Karpas-422 (cell line): ENCODE results near the gene FABP7. TPM values are rescaled to one million over a fixed set of nuclear protein-coding genes. Genes with fewer than 3 reads are reported as not detected.
A peak's percentile ranks its signal among the peaks of the same experiment; 100 is the strongest.

Experiments
- DNase-seq: peaks from one replicate; pipeline ENCODE4 v3.0.0-alpha.2; 2015
- H2AFZ ChIP-seq: fragments of 200-600 bp; sonication (generic); 2 replicates; pipeline ENCODE4 v1.6.1; 2014; ENCODE audit warnings: antibody characterized with exemption, low read length, mixed read lengths
- H3K27ac ChIP-seq: fragments of 200-600 bp; sonication (generic); 2 replicates; pipeline ENCODE4 v1.5.1; 2014; ENCODE audit warnings: mild to moderate bottlenecking, low read length, moderate library complexity
- H3K27me3 ChIP-seq: fragments of 200-600 bp; sonication (generic); 2 replicates; pipeline ENCODE4 v1.6.1; 2014; ENCODE audit warnings: low read length, mixed read lengths
- H3K36me3 ChIP-seq: fragments of 200-600 bp; sonication (generic); 2 replicates; pipeline ENCODE4 v1.6.1; 2014; ENCODE audit warnings: low read length, mixed read lengths; ENCODE audit not compliant: insufficient read depth
- H3K4me1 ChIP-seq: fragments of 200-600 bp; sonication (generic); 2 replicates; pipeline ENCODE4 v1.6.1; 2014; ENCODE audit warnings: mild to moderate bottlenecking, low read length, mixed read lengths
- H3K4me2 ChIP-seq: fragments of 200-600 bp; sonication (generic); 2 replicates; pipeline ENCODE4 v1.6.1; 2014; ENCODE audit warnings: low read length, low read depth, mild to moderate bottlenecking; ENCODE audit not compliant: poor library complexity, severe bottlenecking
- H3K4me3 ChIP-seq: fragments of 200-600 bp; sonication (generic); 2 replicates; pipeline ENCODE4 v1.5.1; 2014; ENCODE audit warnings: mild to moderate bottlenecking, antibody characterized with exemption, low read length, mixed read lengths
- H3K79me2 ChIP-seq: fragments of 200-600 bp; sonication (generic); 2 replicates; pipeline ENCODE4 v1.6.1; 2014; ENCODE audit warnings: mild to moderate bottlenecking, low read length, mixed read lengths
- H3K9ac ChIP-seq: fragments of 200-600 bp; sonication (generic); 2 replicates; pipeline ENCODE4 v1.6.0; 2014; ENCODE audit warnings: low read length
- H3K9me2 ChIP-seq: fragments of 200-600 bp; sonication (generic), shearing (Covaris generic); replicated peaks from 2 replicates; pipeline ENCODE4 v1.6.0; 2014; ENCODE audit warnings: mild to moderate bottlenecking, low read length, moderate library complexity; ENCODE audit not compliant: insufficient read depth
- H3K9me3 ChIP-seq: fragments of 300-700, 200-600 bp; sonication (generic); 2 replicates; pipeline ENCODE4 v1.6.1; 2014; ENCODE audit warnings: low read length, mixed read lengths
- H4K20me1 ChIP-seq: fragments of 200-600 bp; sonication (generic); 2 replicates; pipeline ENCODE4 v1.6.1; 2014; ENCODE audit warnings: mild to moderate bottlenecking, antibody characterized with exemption, low read length, low read depth; ENCODE audit not compliant: insufficient read depth
- total RNA-seq: library from RNA; depleted of rRNA; stranded (reverse); fragments of >200 nt; shearing (Covaris generic); gene quantifications from 2 replicates; pipeline ENCODE4 v1.2.3, GENCODE V29; 2014; ENCODE audit warnings: low replicate concordance

FABP7 gene
- total RNA-seq, 1 experiment from 2014 or later = not detected

DNA sequence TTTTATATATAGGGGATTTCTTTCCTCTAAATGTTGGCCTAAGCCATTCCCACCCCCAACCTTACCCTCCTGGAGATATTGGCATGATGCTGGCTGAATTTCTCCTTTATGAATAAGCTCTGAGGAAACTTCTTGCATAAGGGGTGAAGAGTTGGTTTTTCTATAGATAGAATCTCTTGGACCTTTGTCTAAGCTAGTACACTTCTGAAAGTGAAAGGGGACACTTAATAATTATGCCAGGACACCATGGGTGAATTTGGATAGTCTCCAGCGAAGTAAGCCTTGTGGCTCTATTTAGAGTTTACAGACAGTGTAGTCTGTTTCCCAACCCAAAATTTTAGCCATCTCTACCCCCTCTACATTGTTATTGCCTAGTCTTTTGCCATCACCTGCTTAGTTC lies 27.1 kb upstream of the FABP7 start:
- DNase-seq = no peak
- H3K27me3 ChIP-seq = no peaks in the 10 kb centered on the region
- no peak overlapping the region for H3K27ac ChIP-seq
- H3K4me2 ChIP-seq = no peak overlapping the region
- H3K9ac ChIP-seq = no peak overlapping the region
- H3K9me3 ChIP-seq = no peaks in the 10 kb centered on the region
- H3K36me3 ChIP-seq = no peaks in the 10 kb centered on the region
- H3K4me3 ChIP-seq = no peak overlapping the region
- H3K9me2 ChIP-seq = no peaks in the 10 kb centered on the region
- H3K4me1 ChIP-seq = peaks cover 10% of the 10 kb centered on the region
- no peaks in the 10 kb centered on the region for H3K79me2 ChIP-seq
- H2AFZ ChIP-seq = no peak overlapping the region
- no peaks in the 10 kb centered on the region for H4K20me1 ChIP-seq

DNA sequence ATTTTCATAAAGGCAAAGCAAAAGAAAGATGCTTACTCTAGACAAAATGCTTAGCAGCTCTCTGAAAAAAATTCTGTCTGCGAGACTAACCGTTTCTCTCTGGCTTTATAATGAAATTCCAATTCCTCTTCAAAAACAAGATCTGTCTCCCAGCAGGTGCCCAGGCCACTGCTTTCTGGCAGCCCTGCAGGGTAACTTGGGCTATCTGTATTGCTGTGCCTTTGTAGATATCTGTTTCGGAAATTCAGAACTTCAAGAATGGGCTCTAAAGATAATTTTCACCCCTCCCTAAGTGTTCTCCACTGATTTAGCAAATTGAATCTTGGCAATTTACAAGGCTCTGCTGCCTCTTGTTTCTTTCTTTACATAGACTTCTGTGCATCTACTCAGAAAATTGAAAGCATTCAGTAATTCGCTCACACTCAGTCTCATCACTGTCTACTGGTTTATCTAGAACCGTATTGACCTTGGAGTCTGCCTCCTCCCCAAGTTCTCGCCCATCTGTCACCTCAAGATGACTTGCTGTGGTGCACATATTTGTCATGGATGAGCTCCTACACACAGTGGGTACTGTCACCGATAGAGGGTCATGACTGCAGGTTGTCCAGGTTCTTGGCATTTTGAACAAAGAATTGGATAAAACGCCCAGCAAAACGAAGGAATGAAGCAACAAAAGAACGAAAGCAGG lies 26.4 kb upstream of the FABP7 start:
- Histone ChIP-seq H3K9ac (no peak overlapping the region), H3K27ac (no peak overlapping the region), H3K9me3 (no peaks in the 10 kb centered on the region), H4K20me1 (no peaks in the 10 kb centered on the region), H3K4me2 (peak overlapping the region; percentile 35), H3K79me2 (no peaks in the 10 kb centered on the region), H3K4me3 (peak overlapping the region; percentile 30; the same call in 1 of the 2 replicates), H3K9me2 (no peaks in the 10 kb centered on the region), H2AFZ (peak overlapping the region; percentile 73; the same call in 1 of the 2 replicates), H3K4me1 (peaks cover 10% of the 10 kb centered on the region), H3K27me3 (no peaks in the 10 kb centered on the region), H3K36me3 (no peaks in the 10 kb centered on the region)
- no peak for DNase-seq

DNA sequence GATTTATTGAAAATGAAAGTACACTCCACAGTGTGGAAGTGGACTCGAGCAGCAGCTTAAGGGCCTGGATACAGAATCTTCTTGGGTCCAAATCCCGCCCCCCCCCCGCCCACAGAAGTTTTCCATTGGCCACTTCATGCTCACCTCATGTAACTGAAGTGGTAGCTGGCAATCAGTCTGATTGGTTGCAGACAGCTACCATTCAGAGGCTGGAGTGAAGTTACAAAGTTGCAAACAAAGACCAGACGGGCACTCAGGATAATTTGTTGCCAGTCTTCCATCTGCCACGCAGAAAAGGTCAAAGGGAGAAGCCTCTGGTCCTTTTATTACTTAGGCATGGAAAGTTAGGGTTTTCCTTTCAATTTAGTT lies 25.8 kb upstream of the FABP7 start:
- Histone ChIP-seq H3K4me3 (no peak overlapping the region), H3K27ac (no peak overlapping the region), H3K9me2 (no peaks in the 10 kb centered on the region), H3K27me3 (no peaks in the 10 kb centered on the region), H3K9ac (no peak overlapping the region), H4K20me1 (no peaks in the 10 kb centered on the region), H3K9me3 (no peaks in the 10 kb centered on the region), H3K79me2 (no peaks in the 10 kb centered on the region), H2AFZ (no peak overlapping the region), H3K4me1 (peaks cover 10% of the 10 kb centered on the region), H3K4me2 (peak overlapping the region; percentile 35), H3K36me3 (no peaks in the 10 kb centered on the region)
- no peak for DNase-seq

DNA sequence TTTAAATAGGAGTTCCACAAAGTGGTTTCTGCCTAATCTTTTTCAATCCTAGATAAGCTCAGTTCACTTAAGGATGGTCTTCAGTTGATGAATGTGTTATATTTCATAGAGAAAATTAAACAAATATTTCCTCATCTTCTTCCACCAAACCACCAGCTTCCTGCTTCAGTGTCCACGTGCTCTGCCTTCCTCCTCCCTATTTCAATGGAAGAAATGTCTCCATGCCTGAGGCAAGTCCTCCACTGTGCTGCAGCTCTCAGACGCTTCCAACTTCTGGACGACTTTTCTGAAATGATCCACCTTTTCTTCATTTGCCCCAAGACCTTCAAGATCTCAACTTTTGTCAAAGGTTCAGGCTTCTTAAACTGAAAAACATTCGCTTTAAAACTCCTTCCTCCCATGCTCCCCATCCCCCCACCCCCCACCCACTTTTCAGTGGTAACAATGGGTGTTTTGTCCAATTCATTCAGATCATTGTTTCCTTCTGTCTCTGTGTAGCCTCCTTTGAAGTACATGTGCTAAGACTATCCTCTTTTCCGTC lies 25.3 kb upstream of the FABP7 start:
- Histone ChIP-seq H4K20me1 (no peaks in the 10 kb centered on the region), H3K27me3 (no peaks in the 10 kb centered on the region), H3K36me3 (no peaks in the 10 kb centered on the region), H3K4me3 (no peak overlapping the region), H3K4me2 (no peak overlapping the region), H3K9ac (no peak overlapping the region), H3K9me3 (no peaks in the 10 kb centered on the region), H3K79me2 (no peaks in the 10 kb centered on the region), H3K4me1 (peaks cover 10% of the 10 kb centered on the region), H3K27ac (no peak overlapping the region), H2AFZ (no peak overlapping the region), H3K9me2 (no peaks in the 10 kb centered on the region)
- no peak for DNase-seq

DNA sequence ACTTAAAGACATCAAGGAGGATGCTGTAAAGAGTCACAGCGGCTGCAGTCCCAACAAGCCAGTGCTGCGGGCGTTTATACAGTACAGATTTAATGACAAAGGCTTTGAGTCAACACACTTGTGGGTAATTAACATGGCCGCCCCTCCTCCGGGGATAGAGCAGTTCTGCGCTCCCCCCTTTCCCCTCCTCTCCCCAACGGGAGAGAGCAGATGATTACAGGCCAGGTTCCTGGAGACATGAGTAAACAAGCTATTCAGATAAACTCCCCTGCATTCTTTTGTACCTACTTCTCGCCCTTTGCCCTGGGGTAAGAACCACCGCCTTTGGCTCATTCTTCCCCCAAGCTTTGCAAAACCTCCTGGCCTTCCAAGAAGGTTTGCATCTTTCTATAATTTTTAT lies 23.6 kb upstream of the FABP7 start:
- Histone ChIP-seq H3K27ac (no peak overlapping the region), H2AFZ (no peak overlapping the region), H3K4me1 (peaks cover 10% of the 10 kb centered on the region)

DNA sequence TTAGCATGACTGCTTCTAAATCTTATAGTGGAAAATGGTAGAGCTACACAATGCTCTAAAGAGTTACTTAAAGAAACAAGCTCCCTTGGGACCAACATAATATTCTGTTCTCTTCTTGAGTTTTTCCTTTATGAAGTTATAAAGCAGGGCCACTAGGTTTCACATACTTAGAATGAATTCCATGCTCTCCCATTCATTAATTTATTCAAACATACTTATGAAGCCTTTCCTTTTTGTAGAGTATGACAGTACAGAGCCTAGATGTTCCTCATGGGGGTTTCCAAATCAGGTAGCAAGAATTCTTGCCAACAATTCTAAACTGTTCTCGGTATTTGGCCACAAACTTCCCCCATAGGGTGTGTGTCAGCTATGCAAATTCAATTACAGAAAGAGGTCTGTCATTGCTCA lies 20.6 kb upstream of the FABP7 start:
- no peaks in the 10 kb centered on the region for H3K27me3 ChIP-seq
- H3K36me3 ChIP-seq = no peaks in the 10 kb centered on the region
- DNase-seq = no peak
- no peak overlapping the region for H3K4me3 ChIP-seq
- no peak overlapping the region for H2AFZ ChIP-seq
- H3K4me1 ChIP-seq = no peaks in the 10 kb centered on the region
- no peaks in the 10 kb centered on the region for H3K9me3 ChIP-seq
- H3K9me2 ChIP-seq = no peaks in the 10 kb centered on the region
- H4K20me1 ChIP-seq = no peaks in the 10 kb centered on the region
- no peak overlapping the region for H3K4me2 ChIP-seq
- H3K27ac ChIP-seq = no peak overlapping the region
- no peaks in the 10 kb centered on the region for H3K79me2 ChIP-seq
- H3K9ac ChIP-seq = no peak overlapping the region

More for the DNA sequence above, 23.6 kb upstream of the FABP7 start:
- DNase-seq = no peak
- Histone ChIP-seq H3K9ac (no peak overlapping the region), H4K20me1 (no peaks in the 10 kb centered on the region), H3K36me3 (no peaks in the 10 kb centered on the region), H3K9me3 (no peaks in the 10 kb centered on the region), H3K4me2 (no peak overlapping the region), H3K9me2 (no peaks in the 10 kb centered on the region), H3K27me3 (no peaks in the 10 kb centered on the region), H3K4me3 (no peak overlapping the region), H3K79me2 (no peaks in the 10 kb centered on the region)

DNA sequence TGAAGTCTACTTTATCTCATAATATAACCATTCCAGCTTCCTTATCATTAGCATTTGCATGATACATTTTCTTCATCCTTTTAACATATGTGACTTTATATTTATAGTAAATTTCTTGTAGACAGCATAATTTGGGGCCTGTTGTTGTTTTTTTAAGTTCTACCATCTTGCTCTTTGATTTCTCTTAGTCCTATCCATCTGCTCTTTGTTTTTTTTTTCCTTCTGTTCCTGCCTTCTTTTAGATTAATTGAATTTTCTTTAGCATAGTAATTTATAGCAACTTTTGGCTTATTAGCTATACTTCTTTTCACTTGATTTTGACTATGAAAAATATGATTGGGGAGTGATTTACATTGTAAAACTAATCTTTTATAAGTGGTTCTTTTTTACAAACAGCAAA lies 19.2 kb upstream of the FABP7 start:
- no peaks in the 10 kb centered on the region for H3K27me3 ChIP-seq
- H3K4me1 ChIP-seq = no peaks in the 10 kb centered on the region
- no peaks in the 10 kb centered on the region for H4K20me1 ChIP-seq
- no peak overlapping the region for H3K27ac ChIP-seq
- H3K9me2 ChIP-seq = no peaks in the 10 kb centered on the region
- no peak overlapping the region for H3K4me3 ChIP-seq
- DNase-seq = no peak
- no peaks in the 10 kb centered on the region for H3K79me2 ChIP-seq
- H2AFZ ChIP-seq = no peak overlapping the region
- H3K9me3 ChIP-seq = no peaks in the 10 kb centered on the region
- no peak overlapping the region for H3K4me2 ChIP-seq
- H3K36me3 ChIP-seq = no peaks in the 10 kb centered on the region
- no peak overlapping the region for H3K9ac ChIP-seq

DNA sequence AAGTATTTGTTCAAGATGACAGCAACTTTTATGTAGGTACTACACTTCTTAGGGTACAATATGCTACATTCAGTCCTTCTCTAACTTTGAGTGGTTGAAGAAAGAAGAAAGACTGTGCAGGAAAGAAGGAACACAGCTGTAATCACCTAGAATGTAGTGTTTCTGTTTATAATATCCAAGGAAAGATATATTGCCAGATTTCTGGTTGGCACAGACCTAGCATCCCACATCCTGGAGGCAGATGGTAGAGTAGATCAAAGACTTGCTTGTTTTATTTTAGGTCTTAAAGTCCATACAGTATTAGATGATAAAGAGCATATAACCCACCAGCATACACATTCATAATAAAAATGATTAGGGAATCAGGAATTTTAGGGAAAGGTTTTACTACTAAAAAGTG lies 13.3 kb upstream of the FABP7 start:
- H3K36me3 ChIP-seq = no peaks in the 10 kb centered on the region

More for the DNA sequence above, 13.3 kb upstream of the FABP7 start:
- no peaks in the 10 kb centered on the region for H3K79me2 ChIP-seq
- no peak overlapping the region for H3K9ac ChIP-seq
- DNase-seq = no peak
- no peak overlapping the region for H3K4me3 ChIP-seq
- no peaks in the 10 kb centered on the region for H3K4me1 ChIP-seq
- no peaks in the 10 kb centered on the region for H4K20me1 ChIP-seq
- no peaks in the 10 kb centered on the region for H3K9me3 ChIP-seq
- H3K27ac ChIP-seq = no peak overlapping the region
- no peak overlapping the region for H2AFZ ChIP-seq
- H3K27me3 ChIP-seq = no peaks in the 10 kb centered on the region
- no peaks in the 10 kb centered on the region for H3K9me2 ChIP-seq
- H3K4me2 ChIP-seq = no peak overlapping the region
